OCI-LY7 (cell line): ENCODE results near the gene MEMO1.

Source experiments
- CTCF ChIP-seq: fragments of 200-600 bp; sonication (generic); conservative IDR thresholded peaks from 2 replicates; pipeline ENCODE4 v1.5.1; 2014; ENCODE audit warnings: mild to moderate bottlenecking, antibody characterized with exemption, low read length, moderate library complexity, mixed read lengths
- EZH2phosphoT487 ChIP-seq: fragments of 200-600 bp; sonication (generic); IDR thresholded peaks from 2 replicates; pipeline ENCODE4 v1.6.1; 2018; ENCODE audit warnings: low read depth, borderline replicate concordance, mild to moderate bottlenecking, mixed run types, antibody characterized with exemption, low read length, moderate library complexity, mixed read lengths

GRCh38 chr2:31983762-31984467 lies 26.9 kb downstream of the MEMO1 start:
- TF ChIP-seq CTCF (no peak), EZH2phosphoT487 (no peak)
